HEK293 (cell line): ENCODE measurements around the gene CBX1.

Experiments used
- CTCF ChIA-PET: fragments of 350-600 bp; formaldehyde crosslinking; extraction: SDS; loops from one replicate; lab custom pipeline; 2021; ENCODE audit warnings: antibody characterized with exemption; lab: Yijun Ruan, JAX
- POLR2A ChIA-PET: fragments of 300-600 bp; formaldehyde crosslinking; extraction: SDS; loops from one replicate; lab custom pipeline; 2020; ENCODE audit warnings: antibody characterized with exemption, inconsistent platforms; lab: Yijun Ruan, JAX
- H3K27ac ChIP-seq: fragments of 200-500 bp; sonication (Bioruptor generic); 2 replicates; pipeline ENCODE4 v1.5.1; 2014; ENCODE audit warnings: low read depth, low read length, control low read depth, inconsistent platforms; ENCODE audit errors: extremely low read depth
- H3K36me3 ChIP-seq, 2 experiments: fragments of 200-500 bp in 1 of 2; sonication (Bioruptor generic) in 1 of 2; 1 replicate in 1 of 2; 2 replicates in 1 of 2; pipeline ENCODE4 v1.5.1; 2014 to 2017; ENCODE audit warnings: inconsistent platforms in 2 of 2, low read length in 2 of 2; ENCODE audit not compliant: control insufficient read depth in 2 of 2, insufficient read depth in 1 of 2
- H3K4me1 ChIP-seq: fragments of 200-500 bp; sonication (Bioruptor generic); 2 replicates; pipeline ENCODE4 v1.5.1; 2014; ENCODE audit warnings: mild to moderate bottlenecking, low read length, inconsistent platforms; ENCODE audit not compliant: control insufficient read depth, insufficient read depth
- H3K4me3 ChIP-seq: 2 replicates; pipeline ENCODE4 v1.5.1; 2011; ENCODE audit warnings: low read depth, mild to moderate bottlenecking, control low read depth, low read length, moderate library complexity
- H3K9me3 ChIP-seq: fragments of 200-500 bp; sonication (Bioruptor generic); 2 replicates; pipeline ENCODE4 v1.5.1; 2014; ENCODE audit warnings: low read depth, low read length, inconsistent platforms; ENCODE audit not compliant: control insufficient read depth, insufficient read depth
- BCL11A ChIP-seq: fragments of 450-650 bp; formaldehyde crosslinking; IDR thresholded peaks from 2 replicates; pipeline ENCODE4 v1.5.1; 2016; ENCODE audit warnings: low read depth, missing biosample characterization, missing genetic modification characterization
- GLI2 ChIP-seq: fragments of 450-650 bp; formaldehyde crosslinking; IDR thresholded peaks from 2 replicates; pipeline ENCODE4; 2017; ENCODE audit warnings: missing biosample characterization, missing genetic modification characterization, low read depth, borderline replicate concordance
- MYNN ChIP-seq: fragments of 450-650 bp; formaldehyde crosslinking; IDR thresholded peaks from 2 replicates; pipeline ENCODE4 v1.5.1; 2016; ENCODE audit warnings: missing biosample characterization, missing genetic modification characterization, borderline replicate concordance
- SCRT2 ChIP-seq: fragments of 450-650 bp; formaldehyde crosslinking; IDR thresholded peaks from 2 replicates; pipeline ENCODE4 v1.5.1; 2016; ENCODE audit warnings: missing biosample characterization, missing genetic modification characterization
- SETDB1 ChIP-seq: IDR thresholded peaks from one replicate; pipeline ENCODE4 v1.6.1; 2017; ENCODE audit warnings: mild to moderate bottlenecking, low read length, moderate library complexity, mixed read lengths; ENCODE audit not compliant: insufficient read length
- TCF7L2 ChIP-seq: IDR thresholded peaks from 2 replicates; pipeline ENCODE4 v1.6.1; 2011; ENCODE audit warnings: low read depth, mild to moderate bottlenecking, inconsistent platforms, low read length, moderate library complexity, borderline replicate concordance
- ZBTB17 ChIP-seq: fragments of 450-650 bp; formaldehyde crosslinking; IDR thresholded peaks from 2 replicates; pipeline ENCODE4 v1.5.1; 2016; ENCODE audit warnings: missing biosample characterization, missing genetic modification characterization
- ZBTB21 ChIP-seq: fragments of 450-650 bp; formaldehyde crosslinking; IDR thresholded peaks from 2 replicates; pipeline ENCODE4 v1.5.1; 2017; ENCODE audit warnings: missing biosample characterization, missing genetic modification characterization
- ZFP41 ChIP-seq: fragments of 450-650 bp; formaldehyde crosslinking; IDR thresholded peaks from 2 replicates; pipeline ENCODE4 v1.5.1; 2016; ENCODE audit warnings: missing biosample characterization, missing genetic modification characterization, borderline replicate concordance
- ZIC2 ChIP-seq: fragments of 450-650 bp; formaldehyde crosslinking; IDR thresholded peaks from 2 replicates; pipeline ENCODE4 v1.5.1; 2016; ENCODE audit warnings: missing biosample characterization, missing genetic modification characterization
- ZNF146 ChIP-seq: fragments of 450-650 bp; formaldehyde crosslinking; IDR thresholded peaks from 2 replicates; pipeline ENCODE4 v1.5.1; 2016; ENCODE audit warnings: missing biosample characterization, missing genetic modification characterization
- ZNF184 ChIP-seq: fragments of 450-650 bp; IDR thresholded peaks from 2 replicates; pipeline ENCODE4 v1.5.1; 2018; ENCODE audit warnings: missing biosample characterization, mild to moderate bottlenecking, missing genetic modification characterization
- ZNF2 ChIP-seq: fragments of 450-650 bp; formaldehyde crosslinking; IDR thresholded peaks from 2 replicates; pipeline ENCODE4 v1.5.1; 2016; ENCODE audit warnings: missing biosample characterization, missing genetic modification characterization
- ZNF324 ChIP-seq: fragments of 450-650 bp; formaldehyde crosslinking; IDR thresholded peaks from 2 replicates; pipeline ENCODE4 v1.5.1; 2016; ENCODE audit warnings: missing biosample characterization, missing genetic modification characterization
- ZNF350 ChIP-seq: fragments of 450-650 bp; formaldehyde crosslinking; IDR thresholded peaks from 2 replicates; pipeline ENCODE4 v1.5.0; 2017; ENCODE audit warnings: missing biosample characterization, mild to moderate bottlenecking, missing genetic modification characterization
- ZNF366 ChIP-seq: fragments of 450-650 bp; formaldehyde crosslinking; conservative IDR thresholded peaks from 2 replicates; pipeline ENCODE4 v1.5.1; 2016; ENCODE audit warnings: missing biosample characterization, missing genetic modification characterization
- ZNF423 ChIP-seq: fragments of 450-650 bp; formaldehyde crosslinking; IDR thresholded peaks from 2 replicates; pipeline ENCODE4 v1.5.1; 2016; ENCODE audit warnings: missing biosample characterization, missing genetic modification characterization
- ZNF48 ChIP-seq: fragments of 450-650 bp; formaldehyde crosslinking; IDR thresholded peaks from 2 replicates; pipeline ENCODE4 v1.5.1; 2016; ENCODE audit warnings: missing biosample characterization, missing genetic modification characterization
- ZNF521 ChIP-seq: fragments of 450-650 bp; formaldehyde crosslinking; IDR thresholded peaks from 2 replicates; pipeline ENCODE4 v1.5.1; 2017; ENCODE audit warnings: missing biosample characterization, mild to moderate bottlenecking, missing genetic modification characterization
- ZNF529 ChIP-seq: fragments of 450-650 bp; formaldehyde crosslinking; IDR thresholded peaks from 2 replicates; pipeline ENCODE4 v1.5.1; 2017; ENCODE audit warnings: missing genetic modification characterization, missing biosample characterization; ENCODE audit not compliant: insufficient replicate concordance
- ZNF571 ChIP-seq: fragments of 450-650 bp; formaldehyde crosslinking; IDR thresholded peaks from 2 replicates; pipeline ENCODE4 v1.5.0; 2017; ENCODE audit warnings: missing biosample characterization, missing genetic modification characterization
- ZNF596 ChIP-seq: fragments of 450-650 bp; IDR thresholded peaks from 2 replicates; pipeline ENCODE4 v1.5.0; 2018; ENCODE audit warnings: missing biosample characterization, mild to moderate bottlenecking, missing genetic modification characterization, moderate library complexity
- ZNF610 ChIP-seq: fragments of 450-650 bp; formaldehyde crosslinking; IDR thresholded peaks from 2 replicates; pipeline ENCODE4 v1.5.1; 2016; ENCODE audit warnings: missing biosample characterization, missing genetic modification characterization, borderline replicate concordance
- ZNF654 ChIP-seq: fragments of 450-650 bp; formaldehyde crosslinking; IDR thresholded peaks from 2 replicates; pipeline ENCODE4 v1.5.1; 2016; ENCODE audit warnings: low read depth, missing biosample characterization, missing genetic modification characterization
- ZNF664 ChIP-seq: fragments of 450-650 bp; formaldehyde crosslinking; IDR thresholded peaks from 2 replicates; pipeline ENCODE4 v1.5.1; 2016; ENCODE audit warnings: missing biosample characterization, missing genetic modification characterization
- ZNF670 ChIP-seq: fragments of 450-650 bp; formaldehyde crosslinking; IDR thresholded peaks from 2 replicates; pipeline ENCODE4 v1.5.1; 2016; ENCODE audit warnings: missing biosample characterization, missing genetic modification characterization, low read depth
- ZNF704 ChIP-seq: fragments of 450-650 bp; formaldehyde crosslinking; IDR thresholded peaks from 2 replicates; pipeline ENCODE4 v1.5.1; 2016; ENCODE audit warnings: missing biosample characterization, missing genetic modification characterization
- TF ChIP-seq, protein P1 (sequence below): fragments of 450-650 bp; formaldehyde crosslinking; IDR thresholded peaks from 2 replicates; pipeline ENCODE4 v1.5.1; 2016; ENCODE audit warnings: missing biosample characterization, missing genetic modification characterization
- TF ChIP-seq, protein P2 (sequence below): IDR thresholded peaks from 2 replicates; pipeline ENCODE4 v1.6.1; 2011; ENCODE audit warnings: mild to moderate bottlenecking, low read depth, low read length, borderline replicate concordance
- TF ChIP-seq, protein P3 (sequence below): fragments of 450-650 bp; IDR thresholded peaks from 2 replicates; pipeline ENCODE4 v1.5.1; 2018; ENCODE audit warnings: missing biosample characterization, mild to moderate bottlenecking, missing genetic modification characterization

The CBX1 gene

DNA sequence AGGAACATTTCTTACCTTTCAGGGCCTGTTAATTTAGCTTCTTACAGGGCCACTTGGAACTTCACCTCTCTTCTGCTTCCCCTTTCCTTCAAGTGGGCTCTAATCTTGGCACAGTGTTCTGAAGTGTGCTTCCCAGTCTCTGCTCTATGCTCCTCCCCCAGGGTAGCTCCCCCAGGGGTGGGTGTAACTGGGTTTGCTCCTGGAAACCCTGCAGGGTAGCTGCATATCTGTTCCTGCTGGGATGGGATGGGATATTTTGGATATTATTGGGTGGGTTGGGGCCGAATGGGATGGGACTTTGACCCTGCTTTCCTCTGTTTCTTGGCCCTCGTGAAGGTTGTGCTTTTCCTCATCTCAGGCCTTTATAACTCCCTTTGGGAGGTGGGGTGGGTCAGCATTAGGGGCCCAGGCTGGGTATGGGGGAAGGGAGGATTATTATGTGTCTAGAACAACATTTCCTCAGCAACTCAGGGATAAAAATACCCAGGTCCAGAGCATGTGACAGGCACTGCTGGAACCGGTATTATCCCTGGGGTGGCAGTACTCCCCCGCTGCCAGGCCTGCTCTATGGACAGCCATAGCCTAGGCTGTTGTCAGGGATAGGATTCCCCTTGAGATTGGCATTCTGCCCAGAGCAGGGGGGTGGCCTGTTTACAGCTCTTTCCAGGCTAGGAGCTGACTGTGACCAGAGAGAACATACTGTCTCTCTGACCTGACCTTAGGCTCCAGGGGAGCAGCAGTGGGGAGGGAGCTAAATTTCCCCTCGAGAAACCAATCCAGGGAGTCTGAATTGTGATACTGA lies 48.1 kb downstream of the CBX1 start (continued):
- TF ChIP-seq, protein P1, sequence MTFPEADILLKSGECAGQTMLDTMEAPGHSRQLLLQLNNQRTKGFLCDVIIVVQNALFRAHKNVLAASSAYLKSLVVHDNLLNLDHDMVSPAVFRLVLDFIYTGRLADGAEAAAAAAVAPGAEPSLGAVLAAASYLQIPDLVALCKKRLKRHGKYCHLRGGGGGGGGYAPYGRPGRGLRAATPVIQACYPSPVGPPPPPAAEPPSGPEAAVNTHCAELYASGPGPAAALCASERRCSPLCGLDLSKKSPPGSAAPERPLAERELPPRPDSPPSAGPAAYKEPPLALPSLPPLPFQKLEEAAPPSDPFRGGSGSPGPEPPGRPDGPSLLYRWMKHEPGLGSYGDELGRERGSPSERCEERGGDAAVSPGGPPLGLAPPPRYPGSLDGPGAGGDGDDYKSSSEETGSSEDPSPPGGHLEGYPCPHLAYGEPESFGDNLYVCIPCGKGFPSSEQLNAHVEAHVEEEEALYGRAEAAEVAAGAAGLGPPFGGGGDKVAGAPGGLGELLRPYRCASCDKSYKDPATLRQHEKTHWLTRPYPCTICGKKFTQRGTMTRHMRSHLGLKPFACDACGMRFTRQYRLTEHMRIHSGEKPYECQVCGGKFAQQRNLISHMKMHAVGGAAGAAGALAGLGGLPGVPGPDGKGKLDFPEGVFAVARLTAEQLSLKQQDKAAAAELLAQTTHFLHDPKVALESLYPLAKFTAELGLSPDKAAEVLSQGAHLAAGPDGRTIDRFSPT (tag by site-specific recombination) = no peak
- TF ChIP-seq ZNF146 (no peak), GLI2 (tag by site-specific recombination) (no peak), ZNF521 (tag by site-specific recombination) (no peak), ZNF366 (tag by site-specific recombination) (peak; percentile 46), ZNF664 (tag by site-specific recombination) (no peak)
- TF ChIP-seq, protein P2, sequence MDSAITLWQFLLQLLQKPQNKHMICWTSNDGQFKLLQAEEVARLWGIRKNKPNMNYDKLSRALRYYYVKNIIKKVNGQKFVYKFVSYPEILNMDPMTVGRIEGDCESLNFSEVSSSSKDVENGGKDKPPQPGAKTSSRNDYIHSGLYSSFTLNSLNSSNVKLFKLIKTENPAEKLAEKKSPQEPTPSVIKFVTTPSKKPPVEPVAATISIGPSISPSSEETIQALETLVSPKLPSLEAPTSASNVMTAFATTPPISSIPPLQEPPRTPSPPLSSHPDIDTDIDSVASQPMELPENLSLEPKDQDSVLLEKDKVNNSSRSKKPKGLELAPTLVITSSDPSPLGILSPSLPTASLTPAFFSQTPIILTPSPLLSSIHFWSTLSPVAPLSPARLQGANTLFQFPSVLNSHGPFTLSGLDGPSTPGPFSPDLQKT = no peak

GRCh38 chr17:48051706-48052486 lies 49.4 kb downstream of the CBX1 start:
- H3K9me3 ChIP-seq = no peaks in the 10 kb centered on the region
- ChIA-PET POLR2A (interaction anchor here (0.8 to 1.4 kb wide), 5 partner anchors 9 to 156 kb away, joined by 3 to 5 read pairs (median 3); no protein-coding TSS in a partner anchor), CTCF (interaction anchor here (0.5 to 4.1 kb wide), 9 partner anchors 9 to 567 kb away, joined by 3 to 18 read pairs (median 4); no protein-coding TSS in a partner anchor)
- H3K27ac ChIP-seq = peak overlapping the region; percentile 30
- peaks cover 49% of the 10 kb centered on the region for H3K4me1 ChIP-seq
- no peak overlapping the region for H3K4me3 ChIP-seq
- H3K36me3 ChIP-seq = peaks cover 10 to 58% of the 10 kb centered on the region in 2 experiments
- TF ChIP-seq ZNF48 (tag by site-specific recombination) = no peak
- TF ChIP-seq ZNF704 (tag by site-specific recombination) = no peak
- TF ChIP-seq BCL11A (tag by site-specific recombination) = no peak
- TF ChIP-seq ZBTB17 (tag by site-specific recombination) = peak; percentile 44
- TF ChIP-seq ZBTB21 = no peak
- no peak for TF ChIP-seq ZFP41 (tag by site-specific recombination)
- no peak for TF ChIP-seq ZNF529 (tag by site-specific recombination)
- TF ChIP-seq, protein P3, sequence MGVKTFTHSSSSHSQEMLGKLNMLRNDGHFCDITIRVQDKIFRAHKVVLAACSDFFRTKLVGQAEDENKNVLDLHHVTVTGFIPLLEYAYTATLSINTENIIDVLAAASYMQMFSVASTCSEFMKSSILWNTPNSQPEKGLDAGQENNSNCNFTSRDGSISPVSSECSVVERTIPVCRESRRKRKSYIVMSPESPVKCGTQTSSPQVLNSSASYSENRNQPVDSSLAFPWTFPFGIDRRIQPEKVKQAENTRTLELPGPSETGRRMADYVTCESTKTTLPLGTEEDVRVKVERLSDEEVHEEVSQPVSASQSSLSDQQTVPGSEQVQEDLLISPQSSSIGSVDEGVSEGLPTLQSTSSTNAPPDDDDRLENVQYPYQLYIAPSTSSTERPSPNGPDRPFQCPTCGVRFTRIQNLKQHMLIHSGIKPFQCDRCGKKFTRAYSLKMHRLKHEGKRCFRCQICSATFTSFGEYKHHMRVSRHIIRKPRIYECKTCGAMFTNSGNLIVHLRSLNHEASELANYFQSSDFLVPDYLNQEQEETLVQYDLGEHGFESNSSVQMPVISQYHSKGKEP (tag by site-specific recombination) = no peak
- TF ChIP-seq ZNF571 = no peak
- TF ChIP-seq ZNF610 = no peak
- TF ChIP-seq ZNF670 = no peak
- no peak for TF ChIP-seq ZNF654 (tag by site-specific recombination)
- no peak for TF ChIP-seq TCF7L2
- no peak for TF ChIP-seq SETDB1
- TF ChIP-seq ZNF324 (tag by site-specific recombination) = no peak
- no peak for TF ChIP-seq ZNF423 (tag by site-specific recombination)
- no peak for TF ChIP-seq ZNF350
- peak; percentile 54; the same call in 1 of the 2 replicates for TF ChIP-seq SCRT2 (tag by site-specific recombination)
- no peak for TF ChIP-seq ZNF2 (tag by site-specific recombination)
- no peak for TF ChIP-seq ZNF184
- TF ChIP-seq ZNF596 (tag by site-specific recombination) = no peak
- TF ChIP-seq ZIC2 (tag by site-specific recombination) = peak; percentile 95
- TF ChIP-seq MYNN (tag by site-specific recombination) = peak; percentile 84
